ENCODE data around the gene CXCL5.

The CXCL5 gene

GRCh38 chr4:73947239-73947985, 51.1 kb downstream of the CXCL5 start:
- H3K4me3 ChIP-seq (replicated peaks; ENCODE audit: low read depth, low read length): no peak overlapping the region
- no peak for DNase-seq (ENCODE audit: low read depth)
- no peak for TF ChIP-seq CTCF (IDR thresholded peaks at IDR 0.05; ENCODE audit: low read length, missing control alignments)

GRCh38 chr4:73945674-73946449, 52.6 kb downstream of the CXCL5 start:
- DNase-seq (ENCODE audit: low read depth): no peak
- no peak for TF ChIP-seq CTCF (IDR thresholded peaks at IDR 0.05; ENCODE audit: low read length, missing control alignments)
- no peak overlapping the region for H3K4me3 ChIP-seq (replicated peaks; ENCODE audit: low read depth, low read length)

All from fibroblast of pulmonary artery (primary cell).